Panc1 (cell line): ENCODE results near the gene PRXL2A. TPM values are rescaled to one million over a fixed set of nuclear protein-coding genes. Genes with fewer than 3 reads are reported as not detected.

Source experiments
- ATAC-seq: fragments of 200-7000 bp; cut with Tn5 transposase; 2 replicates; pipeline ENCODE4 v1.9.1; 2020; ENCODE audit warnings: mild to moderate bottlenecking, moderate library complexity
- BruUV-seq: library from RNA; stranded (reverse); fragments of 400-500 nt; replicated peaks from 2 replicates; lab custom pipeline; 2021; lab: Mats Ljungman, UMichigan
- CTCF ChIA-PET: fragments of 300-600 bp; sonication (Branson Sonifier 250); formaldehyde crosslinking; loops from one replicate; lab custom pipeline; 2022; ENCODE audit warnings: antibody characterized with exemption; lab: Charles Lee
- POLR2A ChIA-PET: fragments of 300-600 bp; sonication (Branson Sonifier 250); formaldehyde crosslinking; loops from one replicate; lab custom pipeline; 2022; ENCODE audit warnings: antibody characterized with exemption; lab: Charles Lee
- DNase-seq: peaks from one replicate; pipeline ENCODE4 v3.0.0-alpha.2; 2010; ENCODE audit warnings: low read depth, low spot score
- H3K27ac ChIP-seq: 2 replicates; pipeline ENCODE4 v1.5.1; 2011; ENCODE audit warnings: mild to moderate bottlenecking, low read length, inconsistent platforms
- H3K27me3 ChIP-seq: fragments of 200-500 bp; sonication (Bioruptor generic); 2 replicates; pipeline ENCODE4 v1.6.0; 2014; ENCODE audit warnings: low read length, inconsistent platforms; ENCODE audit not compliant: control insufficient read depth, insufficient read depth
- H3K36me3 ChIP-seq: fragments of 200-500 bp; sonication (Bioruptor generic); 2 replicates; pipeline ENCODE4 v1.5.1; 2014; ENCODE audit warnings: inconsistent platforms, mild to moderate bottlenecking, low read length, moderate library complexity; ENCODE audit not compliant: control insufficient read depth, insufficient read depth
- H3K4me1 ChIP-seq: 2 replicates; pipeline ENCODE4 v1.5.1; 2011; ENCODE audit warnings: inconsistent platforms, mild to moderate bottlenecking, low read length, moderate library complexity; ENCODE audit not compliant: control insufficient read depth, insufficient read depth
- H3K4me3 ChIP-seq, 2 experiments: 2 replicates each; pipeline ENCODE4 v1.5.1; 2011 to 2012; ENCODE audit warnings: low read depth in 2 of 2, low read length in 2 of 2, mild to moderate bottlenecking in 2 of 2, inconsistent platforms in 1 of 2, moderate library complexity in 1 of 2
- H3K9me3 ChIP-seq: fragments of 200-500 bp; sonication (Bioruptor generic); 2 replicates; pipeline ENCODE4 v1.5.1; 2014; ENCODE audit warnings: low read depth, mild to moderate bottlenecking, inconsistent platforms, low read length, moderate library complexity; ENCODE audit not compliant: control insufficient read depth, insufficient read depth
- POLR2AphosphoS5 ChIP-seq: IDR thresholded peaks from 2 replicates; pipeline ENCODE4 v1.6.1; 2012; ENCODE audit warnings: mild to moderate bottlenecking, low read depth, low read length, moderate library complexity
- SIN3A ChIP-seq: IDR thresholded peaks from 2 replicates; pipeline ENCODE4 v1.6.1; 2012; ENCODE audit warnings: low read depth, mild to moderate bottlenecking, low read length, moderate library complexity, borderline replicate concordance; ENCODE audit not compliant: insufficient read depth
- TCF7L2 ChIP-seq: IDR thresholded peaks from 2 replicates; pipeline ENCODE4 v1.6.1; 2011; ENCODE audit warnings: mild to moderate bottlenecking, low read depth, low read length, inconsistent platforms
- in situ Hi-C: cut with HindIII; loops from 2 replicates; pipeline ENCODE4 v1.10.0; 2016; ENCODE audit warnings: low sequenced_read_pairs, low pct_unique_long_range_greater_than_20kb
- intact Hi-C: fragments of 100-400 bp; cut with micrococcal nuclease; formaldehyde crosslinking; loops from one replicate; pipeline ENCODE4 v1.10.0; 2022; ENCODE audit not compliant: unreplicated experiment
- total RNA-seq: library from RNA; stranded (reverse); gene quantifications from one replicate; pipeline ENCODE4 v1.2.1, GENCODE V29; 2021; ENCODE audit not compliant: unreplicated experiment
- TF ChIP-seq, protein P1 (sequence below): fragments of 450-650 bp; IDR thresholded peaks from 2 replicates; pipeline ENCODE4 v1.5.1; 2017; ENCODE audit warnings: mild to moderate bottlenecking
- TF ChIP-seq, protein P2 (sequence below), 2 experiments: IDR thresholded peaks; 2 replicates each; pipeline ENCODE4 v1.6.1; 2011 to 2012; ENCODE audit warnings: low read depth in 2 of 2, control low read depth in 1 of 2, low read length in 1 of 2, mild to moderate bottlenecking in 1 of 2, moderate library complexity in 1 of 2; ENCODE audit not compliant: insufficient read depth in 1 of 2

Gene PRXL2A
- total RNA-seq, 1 experiment from 2014 or later: 89.0 TPM

DNA sequence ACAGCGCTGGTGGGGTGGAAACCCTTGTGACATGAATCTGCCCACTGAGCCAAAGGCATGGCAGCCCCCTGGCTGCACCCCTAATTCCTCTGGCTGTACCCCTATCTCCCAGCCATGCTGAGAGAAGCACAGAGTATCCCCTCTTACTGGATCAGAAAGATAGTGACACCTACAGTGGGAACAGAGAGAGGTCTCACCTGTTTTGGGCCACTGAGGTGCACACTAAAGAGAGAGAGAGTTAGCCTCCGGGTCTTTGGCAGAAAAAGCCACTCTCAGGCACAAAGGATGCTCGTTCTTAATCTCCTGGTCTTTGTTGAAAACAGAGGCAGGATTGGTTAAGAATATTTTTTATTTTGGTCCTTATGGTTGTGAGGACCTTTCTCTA is 57.1 kb downstream of the PRXL2A start:
- Histone ChIP-seq H3K27ac (no peak overlapping the region), H3K36me3 (no peaks in the 10 kb centered on the region), H3K4me3 (no peak overlapping the region), H3K4me1 (peaks cover 25% of the 10 kb centered on the region), H3K9me3 (no peaks in the 10 kb centered on the region), H3K27me3 (no peaks in the 10 kb centered on the region)
- in situ Hi-C loops: no loop called here
- ATAC-seq: no peak
- intact Hi-C loops: no loop called here
- ChIA-PET CTCF (interaction anchor here (0.6 kb wide), 1 partner anchor 21 kb away, joined by 3 read pairs; no protein-coding TSS in a partner anchor), POLR2A (no interaction called here)
- BruUV-seq: no TSS peak
- TF ChIP-seq POLR2AphosphoS5: no peak
- TF ChIP-seq SIN3A: no peak
- TF ChIP-seq, protein P1, sequence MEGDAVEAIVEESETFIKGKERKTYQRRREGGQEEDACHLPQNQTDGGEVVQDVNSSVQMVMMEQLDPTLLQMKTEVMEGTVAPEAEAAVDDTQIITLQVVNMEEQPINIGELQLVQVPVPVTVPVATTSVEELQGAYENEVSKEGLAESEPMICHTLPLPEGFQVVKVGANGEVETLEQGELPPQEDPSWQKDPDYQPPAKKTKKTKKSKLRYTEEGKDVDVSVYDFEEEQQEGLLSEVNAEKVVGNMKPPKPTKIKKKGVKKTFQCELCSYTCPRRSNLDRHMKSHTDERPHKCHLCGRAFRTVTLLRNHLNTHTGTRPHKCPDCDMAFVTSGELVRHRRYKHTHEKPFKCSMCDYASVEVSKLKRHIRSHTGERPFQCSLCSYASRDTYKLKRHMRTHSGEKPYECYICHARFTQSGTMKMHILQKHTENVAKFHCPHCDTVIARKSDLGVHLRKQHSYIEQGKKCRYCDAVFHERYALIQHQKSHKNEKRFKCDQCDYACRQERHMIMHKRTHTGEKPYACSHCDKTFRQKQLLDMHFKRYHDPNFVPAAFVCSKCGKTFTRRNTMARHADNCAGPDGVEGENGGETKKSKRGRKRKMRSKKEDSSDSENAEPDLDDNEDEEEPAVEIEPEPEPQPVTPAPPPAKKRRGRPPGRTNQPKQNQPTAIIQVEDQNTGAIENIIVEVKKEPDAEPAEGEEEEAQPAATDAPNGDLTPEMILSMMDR: no peak
- TF ChIP-seq, protein P2, sequence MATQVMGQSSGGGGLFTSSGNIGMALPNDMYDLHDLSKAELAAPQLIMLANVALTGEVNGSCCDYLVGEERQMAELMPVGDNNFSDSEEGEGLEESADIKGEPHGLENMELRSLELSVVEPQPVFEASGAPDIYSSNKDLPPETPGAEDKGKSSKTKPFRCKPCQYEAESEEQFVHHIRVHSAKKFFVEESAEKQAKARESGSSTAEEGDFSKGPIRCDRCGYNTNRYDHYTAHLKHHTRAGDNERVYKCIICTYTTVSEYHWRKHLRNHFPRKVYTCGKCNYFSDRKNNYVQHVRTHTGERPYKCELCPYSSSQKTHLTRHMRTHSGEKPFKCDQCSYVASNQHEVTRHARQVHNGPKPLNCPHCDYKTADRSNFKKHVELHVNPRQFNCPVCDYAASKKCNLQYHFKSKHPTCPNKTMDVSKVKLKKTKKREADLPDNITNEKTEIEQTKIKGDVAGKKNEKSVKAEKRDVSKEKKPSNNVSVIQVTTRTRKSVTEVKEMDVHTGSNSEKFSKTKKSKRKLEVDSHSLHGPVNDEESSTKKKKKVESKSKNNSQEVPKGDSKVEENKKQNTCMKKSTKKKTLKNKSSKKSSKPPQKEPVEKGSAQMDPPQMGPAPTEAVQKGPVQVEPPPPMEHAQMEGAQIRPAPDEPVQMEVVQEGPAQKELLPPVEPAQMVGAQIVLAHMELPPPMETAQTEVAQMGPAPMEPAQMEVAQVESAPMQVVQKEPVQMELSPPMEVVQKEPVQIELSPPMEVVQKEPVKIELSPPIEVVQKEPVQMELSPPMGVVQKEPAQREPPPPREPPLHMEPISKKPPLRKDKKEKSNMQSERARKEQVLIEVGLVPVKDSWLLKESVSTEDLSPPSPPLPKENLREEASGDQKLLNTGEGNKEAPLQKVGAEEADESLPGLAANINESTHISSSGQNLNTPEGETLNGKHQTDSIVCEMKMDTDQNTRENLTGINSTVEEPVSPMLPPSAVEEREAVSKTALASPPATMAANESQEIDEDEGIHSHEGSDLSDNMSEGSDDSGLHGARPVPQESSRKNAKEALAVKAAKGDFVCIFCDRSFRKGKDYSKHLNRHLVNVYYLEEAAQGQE (IDR thresholded peaks at IDR 0.05; ENCODE audit: insufficient read depth in 1 of 2, low read depth in 2 of 2, low read length in 1 of 2): no peak
- no peak for TF ChIP-seq TCF7L2
- DNase-seq: no peak

DNA sequence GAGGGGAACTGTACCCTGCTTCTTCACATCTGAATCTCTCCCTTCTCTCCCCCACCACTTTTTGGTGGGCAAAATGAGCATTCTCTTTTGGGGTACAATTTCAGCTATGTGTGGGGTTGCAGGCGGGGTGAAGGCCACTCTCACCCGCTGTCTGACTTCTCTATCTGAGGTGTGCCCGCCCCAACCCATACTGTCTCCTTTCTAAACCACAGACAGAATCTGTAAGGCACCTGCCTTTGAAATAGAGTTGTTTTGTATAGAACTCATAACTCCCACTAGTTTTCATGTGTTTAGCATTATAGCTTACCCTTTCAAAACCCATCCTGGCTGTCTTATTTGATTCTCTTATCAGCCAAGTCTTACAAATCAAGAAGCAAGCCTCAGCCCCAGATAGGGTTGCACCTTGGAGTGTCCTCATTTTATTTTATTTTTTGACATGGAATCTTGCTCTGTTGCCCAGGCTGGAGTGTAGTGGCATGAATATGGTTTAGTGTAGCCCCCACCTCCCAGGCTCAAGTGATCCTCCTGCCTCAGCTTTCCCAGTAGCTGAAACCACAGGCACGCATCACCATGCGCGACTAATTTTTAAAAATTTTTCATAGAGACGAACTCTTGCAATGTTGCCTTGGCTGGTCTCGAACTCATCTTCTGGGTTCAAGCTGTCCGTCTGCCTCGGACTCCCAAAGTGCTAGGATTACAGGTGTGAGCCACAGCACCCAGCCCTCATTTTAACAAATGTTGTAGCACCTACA is 57.7 kb downstream of the PRXL2A start:
- POLR2A ChIA-PET: no interaction called here
- Histone ChIP-seq H3K27me3 (no peaks in the 10 kb centered on the region), H3K36me3 (no peaks in the 10 kb centered on the region), H3K4me1 (peaks cover 22% of the 10 kb centered on the region), H3K9me3 (no peaks in the 10 kb centered on the region), H3K4me3 (no peak overlapping the region), H3K27ac (no peak overlapping the region)
- no peak for ATAC-seq
- no peak for DNase-seq
- intact Hi-C loops (no loop called here), in situ Hi-C loops (no loop called here)
- TF ChIP-seq SIN3A (no peak), TCF7L2 (no peak), POLR2AphosphoS5 (no peak)
- TF ChIP-seq, protein P2 (IDR thresholded peaks at IDR 0.05; ENCODE audit: insufficient read depth in 1 of 2, low read depth in 2 of 2, low read length in 1 of 2): no peak
- TF ChIP-seq, protein P1: no peak
- CTCF ChIA-PET: no interaction called here
- no TSS peak for BruUV-seq
